GM20000 (cell line): ENCODE results near the gene MINDY3.
"Not testable (repeated sequence)": the region's sequence is repeated elsewhere in the genome, so short reads cannot be mapped to it uniquely, and the experiment has no call there.

Experiments used
- DNase-seq: peaks from one replicate; pipeline ENCODE4 v3.0.0; 2012; ENCODE audit warnings: low spot score
- CTCF ChIP-seq: IDR thresholded peaks from 2 replicates; pipeline ENCODE4 v1.5.1; 2012; ENCODE audit warnings: mild to moderate bottlenecking, control low read depth; ENCODE audit errors: extremely low read depth, missing control alignments

MINDY3 gene

GRCh38 chr10:15879663-15880062 is 19.4 kb upstream of the MINDY3 start:
- DNase-seq = no peak
- TF ChIP-seq CTCF = no peak

DNA sequence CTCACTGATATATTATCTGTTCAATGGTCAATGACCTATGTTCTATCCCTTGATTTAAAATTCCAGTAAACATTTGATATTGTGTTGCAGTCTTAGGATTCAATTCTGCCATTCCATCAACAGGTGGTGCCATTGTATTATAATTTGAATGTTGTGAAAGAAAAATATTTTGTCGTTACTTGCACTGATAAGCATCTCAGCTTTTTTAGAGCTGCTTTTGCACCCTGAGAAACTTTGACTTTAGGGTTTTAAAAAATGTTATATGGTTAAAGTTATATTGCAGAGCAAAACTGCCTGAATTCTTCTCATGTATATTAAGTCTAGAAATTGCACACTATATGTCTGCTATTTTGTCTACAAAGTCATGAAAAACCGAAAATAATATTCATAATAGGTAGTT is 18.8 kb upstream of the MINDY3 start:
- TF ChIP-seq CTCF = peak; percentile 26
- DNase-seq = peak; percentile 44

DNA sequence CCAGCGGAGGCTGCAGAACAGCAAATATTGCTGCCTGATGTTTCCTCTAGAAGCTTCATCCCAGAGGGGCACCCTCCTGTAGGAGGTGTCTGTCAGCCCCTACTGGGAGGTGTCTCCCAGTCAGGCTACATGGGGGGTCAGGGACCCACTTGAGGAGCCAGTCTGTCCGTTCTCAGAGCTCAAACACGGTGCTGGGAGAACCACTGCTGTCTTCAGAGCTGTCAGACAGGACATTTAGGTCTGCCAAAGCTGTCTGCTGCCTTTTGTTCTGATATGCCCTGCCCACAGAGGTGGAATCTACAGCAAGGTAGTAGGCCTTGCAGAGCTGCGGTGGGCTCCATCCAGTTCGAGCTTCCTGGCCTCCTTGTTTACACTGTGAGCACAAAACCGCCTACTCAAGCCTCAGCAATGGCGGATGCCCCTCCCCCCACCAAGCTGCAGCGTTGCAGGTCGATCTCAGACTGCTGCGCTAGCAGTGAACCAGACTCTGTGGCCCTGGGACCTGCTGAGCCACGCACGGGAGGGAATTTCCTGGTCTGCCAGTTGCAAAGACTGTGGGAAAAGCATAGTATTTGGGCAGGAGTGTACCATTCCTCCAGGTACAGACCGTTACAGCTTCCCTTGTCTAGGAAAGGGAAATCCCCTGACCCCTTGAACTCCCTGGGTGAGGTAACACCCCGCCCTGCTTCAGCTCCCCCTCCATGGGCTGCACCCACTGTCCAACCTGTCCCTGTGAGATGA is 17.7 kb upstream of the MINDY3 start:
- no peak for TF ChIP-seq CTCF
- no peak for DNase-seq

GRCh38 chr10:15876274-15876673 is 16.0 kb upstream of the MINDY3 start:
- DNase-seq = not testable (repeated sequence)

GRCh38 chr10:15872645-15873044 is 12.3 kb upstream of the MINDY3 start:
- not testable (repeated sequence) for DNase-seq

GRCh38 chr10:15871823-15872222 is 11.5 kb upstream of the MINDY3 start:
- no peak for TF ChIP-seq CTCF
- no peak for DNase-seq

DNA sequence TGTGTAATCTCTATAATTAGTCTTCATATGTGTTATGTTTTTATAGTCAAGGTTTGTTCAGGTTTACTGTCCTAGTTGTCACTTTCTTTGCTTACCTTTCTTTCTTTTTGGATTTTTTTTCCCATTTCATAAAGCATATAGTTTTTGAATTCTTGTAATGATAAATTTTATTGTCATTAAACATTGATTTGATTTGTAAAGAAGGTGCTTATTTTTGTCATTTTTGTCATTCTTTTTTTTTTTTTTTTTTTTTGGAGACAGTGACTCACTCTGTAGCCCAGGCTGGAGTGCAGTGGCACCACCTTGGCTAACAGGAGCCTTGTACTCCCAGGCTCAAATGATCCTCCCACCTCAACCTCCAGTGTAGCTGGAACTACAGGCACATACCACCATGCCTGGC is 9.6 kb upstream of the MINDY3 start:
- DNase-seq = no peak
- TF ChIP-seq CTCF = no peak

DNA sequence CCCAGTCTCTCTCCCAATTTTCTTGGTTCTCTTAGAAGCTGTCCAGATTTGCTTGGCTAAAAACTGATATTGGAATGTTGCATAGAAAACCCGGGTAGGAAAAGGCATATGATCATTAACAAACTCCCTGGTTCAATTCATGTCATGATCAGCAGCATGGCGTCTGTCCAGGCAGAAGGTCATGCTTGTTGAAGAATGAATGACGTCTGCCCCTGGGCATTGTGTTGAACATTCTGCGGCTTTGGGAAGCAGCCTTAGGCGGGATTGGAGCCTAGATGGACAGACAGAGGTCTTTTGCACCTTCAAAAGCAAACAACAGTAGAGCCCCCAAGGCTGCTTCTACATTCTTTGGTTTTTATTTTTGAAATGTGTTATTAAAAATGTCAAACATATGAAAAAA is 7.7 kb upstream of the MINDY3 start:
- DNase-seq = no peak
- no peak for TF ChIP-seq CTCF
